ENCODE measurements around the gene DPYD.
A peak's percentile ranks its signal among the peaks of the same experiment; 100 is the strongest.

Gene DPYD

DNA sequence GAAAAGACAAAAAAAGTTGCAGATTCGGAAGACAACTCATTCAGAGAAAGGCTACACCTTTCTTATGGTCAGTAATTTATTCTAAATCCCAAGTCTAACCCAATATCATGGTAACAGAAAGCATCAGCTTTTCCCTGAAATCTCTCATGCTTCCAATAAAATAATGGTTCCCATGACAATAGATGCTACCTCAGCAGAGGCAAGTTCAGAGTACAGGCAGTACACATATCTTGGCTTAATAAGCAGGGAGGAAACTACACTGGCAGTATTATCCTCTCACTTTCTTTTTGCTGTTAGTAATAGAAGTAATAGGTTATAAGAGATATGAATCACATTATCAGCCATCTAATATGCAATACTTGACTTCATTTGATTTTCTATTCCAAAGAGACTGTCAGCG, 137.1 kb downstream of the DPYD start:
- DNase-seq (ENCODE audit: low spot score) = no peak

DNA sequence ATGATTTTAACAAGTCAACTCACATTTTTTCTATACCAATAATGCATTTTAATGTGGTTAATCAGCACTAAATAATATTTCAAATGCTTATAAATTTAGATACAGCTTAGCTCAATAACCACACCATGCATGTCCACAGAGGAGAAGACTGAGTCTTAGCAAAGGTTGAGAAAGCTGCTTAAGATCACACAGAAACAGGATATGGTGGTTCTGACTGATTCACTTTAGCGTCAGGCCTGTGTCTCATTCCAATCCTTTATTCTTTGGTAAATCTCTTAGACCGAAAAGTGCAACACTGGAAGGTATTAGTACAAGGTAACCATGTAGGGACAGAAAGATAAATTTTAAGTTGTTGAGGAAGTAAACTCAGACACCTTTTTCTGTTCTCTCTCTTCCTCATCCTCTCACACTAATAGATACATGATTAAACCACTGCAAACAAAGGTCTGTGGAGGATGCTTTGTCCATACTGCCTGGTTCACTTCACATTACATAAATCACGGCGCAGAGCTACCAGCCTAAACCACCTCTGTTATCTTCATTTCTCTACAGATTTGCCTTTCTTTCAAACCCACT, 139.0 kb downstream of the DPYD start:
- no peak for DNase-seq (ENCODE audit: low spot score)

DNA sequence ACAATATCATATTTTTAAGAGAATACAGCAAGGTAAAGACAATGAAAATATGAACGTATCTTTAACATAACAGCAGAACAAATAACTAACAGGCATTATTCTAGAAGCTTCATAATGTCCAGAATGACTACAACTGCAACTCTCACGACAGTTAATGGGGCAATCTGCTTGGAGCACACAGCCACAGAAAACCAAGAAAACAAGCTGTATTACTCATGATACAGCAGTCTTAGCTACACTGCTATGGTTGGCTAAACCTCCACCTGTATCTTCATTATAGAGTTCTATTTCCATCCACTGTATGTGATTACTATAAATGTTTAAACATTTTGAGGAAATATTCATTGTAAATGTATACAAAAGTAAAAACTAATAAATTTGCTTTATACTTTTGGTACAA, 139.9 kb downstream of the DPYD start:
- DNase-seq (ENCODE audit: low spot score) = no peak

DNA sequence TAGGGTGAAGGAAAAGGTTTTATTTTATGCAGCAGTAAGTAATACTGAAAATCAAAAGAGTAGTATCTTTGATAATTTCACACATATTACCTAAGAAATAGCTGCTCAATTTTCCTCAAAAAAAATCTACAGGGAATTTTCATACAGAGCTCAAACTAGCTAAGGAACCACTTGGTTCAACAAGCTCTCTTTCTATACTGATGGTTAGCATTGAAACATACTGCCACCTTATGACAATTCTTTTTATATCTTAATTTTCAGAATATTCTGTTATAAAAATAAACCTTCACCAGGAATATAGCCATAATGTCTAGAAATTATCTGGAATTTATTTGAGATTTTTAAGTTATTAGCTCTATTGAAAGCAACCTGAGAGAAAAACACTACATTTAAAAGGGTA, 142.1 kb downstream of the DPYD start:
- DNase-seq (ENCODE audit: low spot score) = no peak

DNA sequence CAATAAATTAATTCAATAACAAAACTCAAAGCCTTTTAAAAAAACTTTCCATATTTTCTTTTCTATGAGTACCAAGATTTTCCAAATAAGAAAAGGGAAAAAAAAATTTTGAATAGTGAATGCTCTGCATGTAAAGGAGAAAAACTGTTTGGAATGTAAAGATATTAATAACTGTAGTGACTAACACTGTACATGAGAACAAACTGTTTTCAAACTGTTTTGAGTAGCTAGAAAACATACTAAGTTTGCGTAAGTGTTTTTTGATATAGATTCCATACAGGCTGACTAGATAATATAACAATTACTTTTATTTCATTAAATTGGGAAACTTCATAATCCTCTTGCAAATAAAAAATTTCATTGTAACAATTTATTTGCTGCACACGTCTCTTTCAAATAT, 150.5 kb downstream of the DPYD start:
- no peak for DNase-seq (ENCODE audit: low spot score)

DNA sequence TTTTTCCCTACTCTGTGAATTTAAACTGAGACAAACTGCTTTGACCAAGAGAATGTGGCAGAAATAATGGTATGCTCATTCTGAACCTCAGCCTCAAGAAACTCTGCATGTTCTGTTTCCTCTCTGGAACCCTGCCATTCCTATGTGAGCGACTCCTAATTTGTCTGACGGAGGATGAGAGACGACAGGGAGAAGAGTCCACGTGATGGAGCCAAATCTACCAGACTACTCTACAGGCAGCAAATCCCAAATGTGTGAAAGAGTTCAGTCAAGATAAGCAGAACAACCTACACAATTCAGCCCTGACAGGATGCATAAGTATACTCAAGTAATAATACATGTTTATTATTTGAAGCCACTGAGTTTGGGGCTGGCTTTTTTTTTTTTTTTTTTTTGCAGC, 153.5 kb downstream of the DPYD start:
- no peak for DNase-seq (ENCODE audit: low spot score)

DNA sequence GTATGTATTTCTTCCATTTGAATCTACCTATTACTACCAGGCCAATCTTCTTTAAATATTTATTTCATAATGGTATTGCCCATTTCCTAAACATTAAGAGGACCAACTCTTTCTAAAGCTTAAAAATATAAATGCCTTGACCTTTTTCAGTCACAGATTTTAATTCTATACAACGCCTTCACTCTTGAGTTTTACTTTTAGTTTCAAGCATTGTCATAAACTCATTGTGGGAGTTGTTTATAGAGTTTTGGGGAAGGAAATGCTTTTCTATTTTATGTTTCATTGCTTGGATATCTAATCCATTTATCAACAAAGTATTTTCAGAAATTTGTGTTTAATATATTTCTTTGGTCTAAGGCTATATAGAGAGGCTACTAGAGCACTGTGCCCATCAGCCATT, 155.8 kb downstream of the DPYD start:
- no peak for DNase-seq (ENCODE audit: low spot score)

DNA sequence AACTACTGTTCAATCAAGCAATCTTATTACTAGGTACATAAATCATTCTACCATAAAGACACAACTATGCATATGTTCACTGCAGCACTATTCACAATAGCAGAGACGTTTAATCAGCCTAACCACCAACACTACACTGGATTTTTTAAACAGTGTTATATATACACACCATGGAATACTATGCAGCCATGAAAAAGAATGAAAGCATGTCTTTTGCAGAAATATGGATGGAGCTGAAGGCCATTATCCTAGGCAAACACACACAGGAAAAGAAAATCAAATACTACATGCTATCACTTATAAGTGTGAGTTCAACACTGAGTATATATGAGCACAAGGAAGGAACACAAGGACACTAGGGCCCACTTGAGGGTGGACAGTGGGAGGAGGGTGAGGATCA, 159.2 kb downstream of the DPYD start:
- no peak for DNase-seq (ENCODE audit: low spot score)

DNA sequence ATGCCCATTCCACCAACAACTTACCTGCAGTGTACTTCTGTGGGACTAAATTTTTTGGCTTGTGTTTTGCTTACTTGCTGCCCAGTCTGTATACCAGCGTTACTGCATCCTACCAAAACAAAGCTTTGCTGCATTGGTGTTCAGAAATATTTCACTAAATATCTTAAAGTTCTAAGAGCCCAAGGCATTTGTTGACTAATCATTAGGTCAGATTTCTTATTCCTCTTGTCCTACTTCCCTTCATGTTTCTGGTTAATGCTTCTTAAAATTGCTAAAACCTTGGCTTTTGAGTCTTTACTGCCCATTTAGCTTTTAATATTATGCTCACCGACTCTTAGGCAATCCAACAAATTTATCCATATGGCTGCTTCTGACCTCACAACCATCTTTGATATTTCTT, 161.8 kb downstream of the DPYD start:
- DNase-seq (ENCODE audit: low spot score) = no peak

DNA sequence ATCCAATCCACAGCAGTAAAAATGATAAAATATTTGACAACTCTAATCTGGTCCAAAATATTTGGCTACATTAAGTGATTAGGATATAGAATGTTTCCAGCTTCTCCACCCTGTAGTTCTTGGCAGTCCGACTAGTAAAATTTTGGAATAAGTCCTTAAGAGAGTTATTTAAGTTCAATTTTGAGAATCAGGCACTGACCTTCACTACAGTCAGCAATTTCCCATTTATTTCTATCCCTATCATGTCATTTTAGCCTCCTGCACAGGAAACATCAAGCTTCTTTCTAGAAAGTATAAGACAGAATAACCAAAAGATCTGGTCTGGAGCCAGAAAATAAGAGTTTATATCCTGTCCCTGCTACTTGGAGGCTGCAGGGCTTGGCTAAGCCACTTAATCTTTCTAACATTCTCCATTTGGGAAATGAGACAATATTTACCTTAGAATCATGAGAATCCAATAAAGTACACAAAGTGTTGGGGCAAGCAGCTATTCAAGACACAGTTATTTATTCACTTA, 162.2 kb downstream of the DPYD start:
- peak; percentile 11 for DNase-seq (ENCODE audit: low spot score)

DNA sequence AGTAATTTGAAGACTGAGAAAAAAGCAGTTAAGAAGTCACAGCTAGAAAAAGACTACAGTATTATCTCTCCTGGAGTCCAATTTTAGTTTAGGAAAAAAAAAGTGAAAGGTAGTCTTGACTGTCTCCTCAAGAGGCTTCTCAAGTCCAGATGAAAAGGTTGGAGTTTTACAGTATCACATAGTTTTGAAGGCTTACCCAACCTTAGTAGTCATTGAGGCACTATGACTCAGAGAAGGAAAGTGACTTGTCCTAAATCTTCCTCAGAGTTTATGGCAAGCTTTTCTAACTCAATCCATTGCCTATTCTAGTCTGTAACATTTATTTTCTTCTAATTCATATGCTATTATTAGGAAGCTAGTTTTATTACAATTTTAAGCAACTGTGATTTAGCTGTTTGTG, 174.9 kb downstream of the DPYD start:
- peak; percentile 18 for DNase-seq (ENCODE audit: low spot score)

DNA sequence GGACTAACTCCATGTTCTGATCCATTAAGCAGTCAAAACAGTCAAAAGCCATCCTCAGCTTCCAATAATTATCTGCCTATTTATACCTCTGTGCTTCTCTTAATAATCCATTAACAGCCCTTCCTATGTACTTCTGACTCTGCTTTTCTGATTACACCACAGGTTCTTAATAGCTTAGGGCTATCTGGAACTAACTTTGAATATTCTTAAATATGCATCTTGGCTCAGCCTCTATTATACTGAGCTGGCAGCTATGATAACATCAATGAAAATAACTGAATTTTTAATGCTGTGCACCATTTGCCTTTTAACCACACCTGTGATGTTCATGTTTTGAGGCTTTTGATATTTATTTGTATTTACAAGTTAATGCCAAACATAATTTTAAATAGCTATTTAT, 175.9 kb downstream of the DPYD start:
- no peak for DNase-seq (ENCODE audit: low spot score)

DNA sequence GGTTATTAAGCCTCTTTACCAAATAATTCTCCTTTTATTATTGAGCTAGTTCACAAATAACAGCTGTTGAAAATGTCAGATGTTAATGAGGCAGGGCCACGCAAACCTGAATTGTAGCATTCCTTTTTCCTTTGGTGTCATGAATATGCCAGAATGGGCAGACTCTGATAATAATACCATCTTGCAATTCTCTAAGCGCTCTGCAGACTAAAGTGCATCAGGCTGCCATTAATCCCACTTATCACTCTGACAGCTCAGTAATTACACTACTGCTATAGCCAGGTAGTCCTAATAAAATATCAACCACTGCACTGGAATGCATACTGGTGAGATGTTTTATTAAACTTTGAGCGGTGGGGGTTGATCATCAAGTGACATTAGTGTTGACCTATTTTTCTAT, 177.7 kb downstream of the DPYD start:
- DNase-seq (ENCODE audit: low spot score) = no peak

DNA sequence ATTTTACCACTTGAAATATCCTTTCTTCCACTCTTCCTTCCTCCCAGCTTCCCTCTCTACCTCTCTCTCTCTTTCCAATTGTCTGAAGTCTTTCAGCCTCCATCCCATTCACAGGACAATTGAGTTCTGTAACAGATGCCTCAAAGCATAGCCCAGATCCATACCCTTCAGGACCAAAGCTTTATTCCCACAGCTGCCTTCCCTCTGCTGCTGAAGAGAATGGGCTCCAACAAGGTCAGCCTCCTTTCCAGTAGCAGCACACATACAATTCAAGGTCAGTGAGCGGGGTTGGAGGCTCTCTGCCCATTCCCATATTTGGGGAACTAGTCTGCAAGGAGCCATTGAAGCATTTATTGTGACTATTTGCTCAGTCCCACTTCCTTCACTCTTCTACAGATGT, 179.9 kb downstream of the DPYD start:
- DNase-seq (ENCODE audit: low spot score) = no peak

DNA sequence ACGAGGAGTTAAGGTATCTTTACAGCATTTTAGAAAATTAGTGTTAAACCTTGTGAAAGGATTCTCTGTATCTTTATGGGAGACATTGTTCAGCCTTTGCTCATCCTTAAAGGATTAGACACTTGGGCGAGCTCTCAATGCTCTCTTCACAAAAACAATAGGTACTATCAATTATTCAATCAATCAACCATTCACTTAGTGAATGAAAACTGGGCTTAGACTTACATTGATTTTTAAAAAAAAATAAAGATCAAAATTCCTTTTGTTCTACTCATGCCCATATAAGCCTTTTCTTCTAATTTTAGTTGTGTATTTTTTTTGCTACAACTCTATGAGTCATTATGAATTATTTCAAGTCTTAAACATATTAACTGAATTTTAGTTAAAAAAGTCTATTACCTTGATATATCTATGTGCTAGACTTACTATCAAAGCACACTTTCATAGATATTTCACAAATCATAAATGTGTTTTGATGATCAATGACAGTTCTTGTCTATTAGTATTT, 181.2 kb downstream of the DPYD start:
- no peak for DNase-seq (ENCODE audit: low spot score)

DNA sequence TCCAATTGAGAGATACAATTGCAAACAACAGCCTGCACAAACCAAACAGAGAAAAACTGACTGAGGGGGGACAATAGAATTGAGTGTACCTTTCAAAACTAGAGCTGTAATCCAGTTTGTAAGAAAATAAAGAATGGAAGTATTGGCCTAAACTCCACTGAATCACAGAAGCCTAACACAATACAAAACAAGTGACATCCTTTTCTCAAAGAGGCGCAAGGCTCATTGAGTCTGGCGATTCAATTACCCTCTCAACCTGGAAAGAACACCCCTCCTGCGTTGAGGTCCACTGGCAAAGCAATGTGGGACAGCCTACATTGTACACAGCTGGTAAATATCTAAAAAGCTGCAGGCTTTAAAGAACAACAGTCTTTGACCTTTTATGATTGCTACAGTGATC, 182.6 kb downstream of the DPYD start:
- no peak for DNase-seq (ENCODE audit: low spot score)

DNA sequence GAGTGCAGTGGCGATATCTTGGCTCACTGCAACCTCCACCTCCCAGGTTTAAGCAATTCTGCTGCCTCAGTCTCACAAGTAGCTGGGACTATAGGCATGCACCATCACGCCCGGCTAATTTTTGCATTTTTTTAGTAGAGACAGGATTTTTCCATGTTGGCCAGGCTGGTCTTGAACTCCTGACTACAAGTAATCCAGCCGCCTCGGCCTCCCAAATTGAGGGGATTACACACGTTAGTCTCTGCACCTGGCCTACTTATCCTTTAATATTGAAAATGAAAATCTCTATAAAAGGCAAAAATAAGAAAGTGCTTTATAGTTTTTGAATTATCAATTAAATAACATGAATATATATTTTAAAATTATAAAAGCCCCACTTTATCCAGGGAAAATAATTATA, 190.6 kb downstream of the DPYD start:
- no peak for DNase-seq (ENCODE audit: low spot score)

DNA sequence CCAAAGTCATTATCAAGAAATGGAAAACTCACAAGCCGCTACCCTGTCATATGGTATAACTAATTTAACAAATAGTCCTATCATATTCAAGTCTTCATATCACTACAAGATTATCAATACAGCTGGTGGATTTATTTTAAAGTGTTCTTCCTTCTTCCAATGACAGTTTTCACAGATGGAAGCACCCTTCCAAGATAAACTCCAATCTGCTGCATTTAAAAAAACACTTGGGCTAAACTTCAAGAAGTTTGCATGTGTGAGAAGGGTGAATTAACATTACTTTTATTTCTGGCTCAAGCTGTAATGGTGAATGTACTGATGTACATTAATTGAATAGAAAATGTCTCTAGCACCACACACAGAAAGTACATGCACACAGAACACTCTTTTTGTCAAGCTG, 192.4 kb downstream of the DPYD start:
- DNase-seq (ENCODE audit: low spot score) = no peak

DNA sequence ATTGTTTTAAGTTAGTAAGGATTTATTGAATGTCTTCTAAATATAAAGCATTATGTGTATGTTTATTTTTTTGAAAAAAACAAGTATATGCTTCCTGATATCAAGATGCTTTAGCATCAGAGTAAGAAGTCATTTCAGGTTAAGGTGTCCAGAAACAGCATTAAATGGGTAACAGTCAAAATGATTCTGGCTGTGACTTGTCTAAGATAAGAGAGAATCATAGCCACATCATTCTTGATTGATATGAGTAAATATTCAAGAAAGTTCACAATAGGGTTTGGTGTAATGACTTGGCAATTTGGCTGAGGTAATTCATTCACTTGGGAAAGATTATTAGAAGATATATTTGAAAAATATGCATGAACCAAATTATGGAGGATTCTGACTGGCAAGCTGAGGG, 193.8 kb downstream of the DPYD start:
- DNase-seq (ENCODE audit: low spot score) = no peak

DNA sequence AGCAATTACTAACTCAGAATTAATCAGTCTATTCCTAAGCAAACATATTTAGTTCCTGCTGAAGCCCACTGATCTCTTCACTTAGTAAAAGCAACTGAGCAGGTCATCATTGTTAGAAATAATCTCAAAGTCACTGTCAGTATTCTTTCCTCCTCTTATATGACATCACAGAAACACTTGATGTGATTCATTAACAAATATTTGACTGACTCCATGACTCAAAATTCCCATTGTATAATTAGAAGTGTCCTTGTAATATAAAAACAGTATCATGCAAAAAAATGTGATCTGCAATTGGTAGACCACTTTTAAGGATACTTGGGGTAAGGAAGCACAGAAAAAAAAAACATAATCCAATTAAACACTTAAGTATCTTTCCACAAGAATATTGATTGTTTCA, 194.4 kb downstream of the DPYD start:
- no peak for DNase-seq (ENCODE audit: low spot score)

DNA sequence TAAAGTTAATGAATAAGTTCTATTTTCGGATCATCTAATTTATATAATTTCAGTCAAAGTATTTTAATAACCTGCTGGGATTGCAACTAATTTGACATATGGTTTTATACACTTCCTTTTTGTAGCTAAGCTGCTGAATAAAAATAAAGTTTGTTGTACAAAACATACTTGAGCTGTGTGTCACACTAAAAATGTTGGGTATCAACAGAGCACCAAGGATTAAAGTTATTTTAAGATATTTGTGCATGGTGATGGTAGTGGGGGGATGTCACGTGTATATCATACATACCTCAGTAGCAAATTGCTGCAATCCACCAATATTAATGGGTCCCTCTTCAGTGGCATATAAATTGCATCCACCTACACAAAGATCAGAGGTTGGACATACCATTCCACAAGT, 199.6 kb downstream of the DPYD start:
- no peak for DNase-seq (ENCODE audit: low spot score)

DNA sequence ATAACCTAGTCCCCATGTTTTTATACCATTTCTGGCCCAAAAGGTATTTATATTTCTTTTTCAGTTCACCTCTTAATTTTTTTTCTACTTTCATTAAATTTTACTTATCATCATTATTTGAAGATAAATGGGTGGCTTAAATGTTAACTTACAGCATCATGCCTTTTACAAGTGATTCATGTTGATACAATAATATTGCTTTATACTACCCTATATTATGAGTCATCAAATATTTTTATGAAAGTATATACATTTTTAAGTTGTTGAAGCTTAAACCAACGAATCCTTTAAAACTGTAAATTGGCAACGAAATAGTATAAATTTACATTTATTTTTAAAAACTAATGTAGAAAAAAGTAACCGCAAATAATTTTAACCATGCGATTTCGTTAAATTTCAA, 207.9 kb downstream of the DPYD start:
- DNase-seq (ENCODE audit: low spot score) = no peak

DNA sequence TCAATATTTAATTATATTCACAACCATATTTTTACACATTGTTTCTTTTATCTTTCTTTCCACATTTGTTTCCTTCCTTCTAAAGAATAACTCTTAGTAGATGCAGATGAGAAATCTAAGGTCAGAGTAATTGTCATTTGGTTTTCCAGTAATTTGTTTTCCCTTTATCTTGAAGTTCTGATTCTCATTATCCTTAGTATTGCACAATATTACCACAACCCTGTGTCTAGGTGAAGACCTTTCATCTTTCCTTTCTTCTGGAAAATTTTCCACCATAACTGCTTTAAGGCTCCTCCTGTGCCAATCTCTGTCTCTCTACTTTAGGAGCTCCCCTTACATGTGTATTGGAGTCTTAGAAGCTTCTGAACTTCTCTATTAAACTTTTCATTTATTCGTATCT, 209.0 kb downstream of the DPYD start:
- DNase-seq (ENCODE audit: low spot score) = no peak

DNA sequence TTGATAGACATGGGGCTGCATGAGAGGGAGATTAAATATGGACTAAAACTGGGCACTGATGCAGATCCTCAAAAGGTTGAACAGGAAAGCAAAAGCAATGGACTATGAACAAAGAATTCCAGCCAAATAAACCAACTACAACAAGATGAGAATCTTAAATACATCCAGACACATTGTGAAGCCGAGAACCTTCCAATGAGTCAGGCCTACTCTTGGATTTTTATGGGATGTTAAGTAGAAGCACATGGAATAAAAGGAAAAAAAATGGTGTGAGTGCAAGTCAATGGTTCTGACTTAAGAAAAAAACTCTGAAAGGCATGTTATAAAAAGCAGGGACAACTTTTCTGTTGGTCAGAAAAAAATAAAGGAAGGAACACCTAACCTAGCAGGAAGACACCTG, 227.2 kb downstream of the DPYD start:
- peak; percentile 17 for DNase-seq (ENCODE audit: low spot score)

DNA sequence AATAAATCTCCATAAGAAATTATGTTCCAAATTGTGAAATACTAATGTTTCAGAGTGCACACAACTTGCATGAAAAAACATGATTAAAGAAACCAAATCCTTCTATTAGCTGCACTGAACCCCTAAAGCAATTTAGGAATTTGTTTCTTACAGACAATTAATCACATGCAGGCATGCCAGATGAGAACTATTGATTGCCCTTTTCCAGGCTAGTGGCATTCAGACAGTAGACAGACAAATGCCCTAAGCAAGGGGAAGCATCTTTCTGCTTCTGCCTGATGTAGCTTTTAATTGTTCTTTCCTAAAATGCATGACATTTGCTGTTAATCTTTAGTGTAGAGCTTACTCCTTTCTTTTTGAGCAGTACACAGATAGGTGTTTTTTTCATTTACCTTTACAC, 229.5 kb downstream of the DPYD start:
- no peak for DNase-seq (ENCODE audit: low spot score)

All from AG20443 (cell line).